ENCODE measurements around the gene C1S.
"Not testable (repeated sequence)": the region's sequence is repeated elsewhere in the genome, so short reads cannot be mapped to it uniquely, and the experiment has no call there.

C1S gene

GRCh38 chr12:7060353-7060954 lies at the start of gene C1S:
C1S (plus strand) TSS chr12:7060718; CDS start chr12:7061913, 1,195 bp downstream.
- Histone ChIP-seq H3K27ac (ENCODE audit: low read length) (no peak within 1 kb of the TSS), H3K79me2 (ENCODE audit: low read length) (no peaks in the 10 kb centered on the region), H4K20me1 (ENCODE audit: insufficient read depth, low read length) (no peaks in the 10 kb centered on the region), H3K27me3 (ENCODE audit: low read depth, low read length) (peaks cover 42% of the 10 kb centered on the region), H3K4me1 (ENCODE audit: low read length) (no peaks in the 10 kb centered on the region), H3K4me2 (ENCODE audit: low read length) (no peak within 1 kb of the TSS), H3K4me3 (ENCODE audit: low read length) (no peak within 1 kb of the TSS), H3K36me3 (replicated peaks; ENCODE audit: low read depth, low read length) (no peaks in the 10 kb centered on the region), H3K9ac (ENCODE audit: low read length) (no peak within 1 kb of the TSS), H2AFZ (ENCODE audit: low read depth, low read length) (no peak within 1 kb of the TSS), H3K9me3 (ENCODE audit: insufficient read depth, low read length) (no peaks in the 10 kb centered on the region)
- no peak for TF ChIP-seq EZH2phosphoT487 (IDR thresholded peaks at IDR 0.05; ENCODE audit: low read depth)
- TF ChIP-seq, protein P1, sequence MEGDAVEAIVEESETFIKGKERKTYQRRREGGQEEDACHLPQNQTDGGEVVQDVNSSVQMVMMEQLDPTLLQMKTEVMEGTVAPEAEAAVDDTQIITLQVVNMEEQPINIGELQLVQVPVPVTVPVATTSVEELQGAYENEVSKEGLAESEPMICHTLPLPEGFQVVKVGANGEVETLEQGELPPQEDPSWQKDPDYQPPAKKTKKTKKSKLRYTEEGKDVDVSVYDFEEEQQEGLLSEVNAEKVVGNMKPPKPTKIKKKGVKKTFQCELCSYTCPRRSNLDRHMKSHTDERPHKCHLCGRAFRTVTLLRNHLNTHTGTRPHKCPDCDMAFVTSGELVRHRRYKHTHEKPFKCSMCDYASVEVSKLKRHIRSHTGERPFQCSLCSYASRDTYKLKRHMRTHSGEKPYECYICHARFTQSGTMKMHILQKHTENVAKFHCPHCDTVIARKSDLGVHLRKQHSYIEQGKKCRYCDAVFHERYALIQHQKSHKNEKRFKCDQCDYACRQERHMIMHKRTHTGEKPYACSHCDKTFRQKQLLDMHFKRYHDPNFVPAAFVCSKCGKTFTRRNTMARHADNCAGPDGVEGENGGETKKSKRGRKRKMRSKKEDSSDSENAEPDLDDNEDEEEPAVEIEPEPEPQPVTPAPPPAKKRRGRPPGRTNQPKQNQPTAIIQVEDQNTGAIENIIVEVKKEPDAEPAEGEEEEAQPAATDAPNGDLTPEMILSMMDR (IDR thresholded peaks at IDR 0.05; ENCODE audit: low read depth, low read length): no peak

DNA sequence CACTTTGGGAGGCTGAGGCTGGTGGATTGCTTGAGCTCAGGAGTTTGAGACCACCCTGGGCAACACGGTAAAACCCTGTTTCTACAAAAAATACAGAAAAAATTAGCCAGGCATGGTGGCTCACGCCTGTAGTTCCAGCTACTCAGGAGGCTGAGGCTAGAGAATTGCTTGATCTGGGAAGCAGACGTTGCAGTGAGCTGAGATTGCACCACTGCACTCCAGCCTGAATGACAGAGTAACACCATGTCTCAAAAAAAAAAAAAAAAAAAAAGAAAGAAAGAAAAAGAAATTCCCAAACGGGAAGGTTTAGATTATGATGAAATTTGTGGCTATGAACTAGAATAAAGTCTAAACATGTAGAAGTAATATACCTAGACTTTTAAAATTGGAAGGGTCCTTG lies 49.1 kb upstream of the C1S start:
- H4K20me1 ChIP-seq (ENCODE audit: insufficient read depth, low read length); H2AFZ ChIP-seq (ENCODE audit: low read depth, low read length); H3K27me3 ChIP-seq (ENCODE audit: low read depth, low read length); H3K4me2 ChIP-seq (ENCODE audit: low read length); H3K9me3 ChIP-seq (ENCODE audit: insufficient read depth, low read length); H3K4me3 ChIP-seq (ENCODE audit: low read length); H3K79me2 ChIP-seq (ENCODE audit: low read length); H3K9ac ChIP-seq (ENCODE audit: low read length); H3K27ac ChIP-seq (ENCODE audit: low read length); H3K4me1 ChIP-seq (ENCODE audit: low read length): not testable (repeated sequence)
- H3K36me3 ChIP-seq (replicated peaks; ENCODE audit: low read depth, low read length): peaks cover 22% of the 10 kb centered on the region

GRCh38 chr12:7012024-7012607 lies 48.4 kb upstream of the C1S start:
- Histone ChIP-seq H4K20me1 (ENCODE audit: insufficient read depth, low read length) (no peaks in the 10 kb centered on the region), H3K36me3 (replicated peaks; ENCODE audit: low read depth, low read length) (peaks cover 17% of the 10 kb centered on the region)

DNA sequence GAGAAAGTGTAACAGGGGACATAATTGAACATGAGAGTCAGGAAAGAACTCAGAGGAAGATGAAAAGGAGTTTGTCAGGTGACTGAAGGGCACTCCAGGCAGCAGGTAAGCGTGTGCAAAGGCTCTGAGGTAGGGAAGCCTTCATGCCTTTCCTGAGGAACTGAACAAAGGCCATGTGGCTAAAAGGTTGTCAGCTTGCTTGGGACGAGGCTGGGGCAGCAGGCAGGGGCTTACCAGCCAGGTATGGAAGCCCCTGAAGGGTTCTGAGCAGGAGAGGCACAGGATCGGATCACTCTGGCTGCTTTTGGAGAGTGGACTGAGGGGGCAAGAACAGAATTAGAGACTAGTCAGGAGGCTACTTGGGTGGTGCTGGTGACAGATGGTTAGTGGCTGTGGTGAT lies 47.4 kb upstream of the C1S start:
- Histone ChIP-seq H2AFZ (ENCODE audit: low read depth, low read length) (no peak overlapping the region), H3K4me2 (ENCODE audit: low read length) (no peak overlapping the region), H3K4me1 (ENCODE audit: low read length) (peaks cover 5% of the 10 kb centered on the region), H3K9me3 (ENCODE audit: insufficient read depth, low read length) (no peaks in the 10 kb centered on the region), H4K20me1 (ENCODE audit: insufficient read depth, low read length) (no peaks in the 10 kb centered on the region), H3K27me3 (ENCODE audit: low read depth, low read length) (no peaks in the 10 kb centered on the region), H3K79me2 (ENCODE audit: low read length) (no peaks in the 10 kb centered on the region), H3K36me3 (replicated peaks; ENCODE audit: low read depth, low read length) (peaks cover 14% of the 10 kb centered on the region), H3K27ac (ENCODE audit: low read length) (no peak overlapping the region), H3K9ac (ENCODE audit: low read length) (no peak overlapping the region), H3K4me3 (ENCODE audit: low read length) (no peak overlapping the region)
- TF ChIP-seq, protein P1 (IDR thresholded peaks at IDR 0.05; ENCODE audit: low read depth, low read length): no peak
- TF ChIP-seq EZH2phosphoT487 (IDR thresholded peaks at IDR 0.05; ENCODE audit: low read depth): no peak

More at GRCh38 chr12:7012024-7012607, 48.4 kb upstream of the C1S start:
- no peak overlapping the region for H3K27ac ChIP-seq (ENCODE audit: low read length)
- TF ChIP-seq, protein P1 (IDR thresholded peaks at IDR 0.05; ENCODE audit: low read depth, low read length): no peak
- TF ChIP-seq EZH2phosphoT487 (IDR thresholded peaks at IDR 0.05; ENCODE audit: low read depth): no peak
- H3K79me2 ChIP-seq (ENCODE audit: low read length): no peaks in the 10 kb centered on the region
- H3K4me1 ChIP-seq (ENCODE audit: low read length): no peaks in the 10 kb centered on the region; the same call in 1 of the 2 replicates
- no peaks in the 10 kb centered on the region for H3K27me3 ChIP-seq (ENCODE audit: low read depth, low read length)
- no peak overlapping the region for H3K4me2 ChIP-seq (ENCODE audit: low read length)
- H3K9ac ChIP-seq (ENCODE audit: low read length): no peak overlapping the region
- H2AFZ ChIP-seq (ENCODE audit: low read depth, low read length): no peak overlapping the region
- no peak overlapping the region for H3K4me3 ChIP-seq (ENCODE audit: low read length)
- H3K9me3 ChIP-seq (ENCODE audit: insufficient read depth, low read length): no peaks in the 10 kb centered on the region
